H1 (cell line): ENCODE results near the gene ISM1. TPM values are rescaled to one million over a fixed set of nuclear protein-coding genes. Genes with fewer than 3 reads are reported as not detected.

Source experiments
- CTCF ChIA-PET: fragments of 300-600 bp; sonication (Branson Sonifier 250); formaldehyde crosslinking; loops from one replicate; lab custom pipeline; 2021; ENCODE audit not compliant: partially characterized antibody; lab: Charles Lee
- POLR2A ChIA-PET: fragments of 300-600 bp; sonication (Branson Sonifier 250); formaldehyde crosslinking; loops from one replicate; lab custom pipeline; 2021; ENCODE audit warnings: inconsistent platforms; ENCODE audit not compliant: partially characterized antibody; lab: Charles Lee
- DNase-seq, 2 experiments: peaks; one replicate each; pipeline versions ENCODE4 v3.0.0 to v3.0.0-alpha.2; 2010 to 2022; ENCODE audit warnings: low spot score in 2 of 2, low read depth in 1 of 2, mixed read lengths in 1 of 2
- FAIRE-seq: peaks from 2 replicates; lab custom pipeline; 2011; peaks lifted over from hg19 to GRCh38; lab: Jason Lieb, UNC
- H2AFZ ChIP-seq: 2 replicates; pipeline ENCODE4 v1.8.1; 2012; ENCODE audit warnings: low read length, inconsistent platforms
- H2AK5ac ChIP-seq: 2 replicates; pipeline ENCODE4 v1.6.1; 2013; ENCODE audit warnings: low read depth, low read length
- H2BK120ac ChIP-seq: replicated peaks from 2 replicates; pipeline ENCODE3; 2013; ENCODE audit warnings: low read depth, low read length, inconsistent platforms
- H2BK12ac ChIP-seq: 2 replicates; pipeline ENCODE4 v1.6.1; 2013; ENCODE audit warnings: low read depth, low read length
- H2BK15ac ChIP-seq: 2 replicates; pipeline ENCODE4 v1.6.1; 2013; ENCODE audit warnings: low read length
- H2BK20ac ChIP-seq: 2 replicates; pipeline ENCODE4 v1.6.1; 2013; ENCODE audit warnings: low read length
- H2BK5ac ChIP-seq: 2 replicates; pipeline ENCODE4 v1.6.1; 2013; ENCODE audit warnings: low read depth, low read length
- H3K14ac ChIP-seq: 2 replicates; pipeline ENCODE4 v1.6.1; 2013; ENCODE audit warnings: inconsistent platforms; ENCODE audit not compliant: insufficient read length
- H3K18ac ChIP-seq: 2 replicates; pipeline ENCODE4 v1.6.1; 2013; ENCODE audit warnings: low read length; ENCODE audit errors: extremely low read depth
- H3K23ac ChIP-seq: 2 replicates; pipeline ENCODE4 v1.6.1; 2013; ENCODE audit warnings: inconsistent platforms; ENCODE audit not compliant: insufficient read length
- H3K23me2 ChIP-seq: 2 replicates; pipeline ENCODE4 v1.6.1; 2013; ENCODE audit warnings: low read depth, low read length
- H3K27ac ChIP-seq: 2 replicates; pipeline ENCODE4 v1.6.1; 2011; ENCODE audit warnings: low read depth, low read length, inconsistent platforms
- H3K27me3 ChIP-seq, 4 experiments: replicated peaks in 1 of 4; 1 replicate in 1 of 4; 2 replicates in 3 of 4; pipeline versions ENCODE4 v1.6.1 to v1.8.1; 2011 to 2013; ENCODE audit warnings: low read length in 3 of 4, mild to moderate bottlenecking in 3 of 4, inconsistent platforms in 2 of 4, mixed read lengths in 2 of 4, moderate library complexity in 1 of 4; ENCODE audit not compliant: control insufficient read depth in 3 of 4, insufficient read depth in 3 of 4; ENCODE audit errors: extremely low read depth in 1 of 4
- H3K36me3 ChIP-seq, 4 experiments: 2 replicates each; pipeline versions ENCODE4 v1.6.1 to v1.8.1; 2011 to 2013; ENCODE audit warnings: mild to moderate bottlenecking in 4 of 4, low read length in 3 of 4, moderate library complexity in 2 of 4, control low read depth in 1 of 4, inconsistent platforms in 1 of 4; ENCODE audit not compliant: insufficient read depth in 4 of 4, control insufficient read depth in 2 of 4
- H3K4ac ChIP-seq: replicated peaks from 2 replicates; pipeline ENCODE3; 2013; ENCODE audit warnings: low read length, low read depth, mixed read lengths, inconsistent platforms; ENCODE audit not compliant: insufficient read length
- H3K4me1 ChIP-seq, 4 experiments: replicated peaks in 1 of 4; 1 replicate in 1 of 4; 2 replicates in 3 of 4; pipeline versions ENCODE4 v1.6.1 to v1.8.1; 2011 to 2013; ENCODE audit warnings: low read length in 3 of 4, inconsistent platforms in 2 of 4, mixed read lengths in 1 of 4; ENCODE audit not compliant: insufficient read depth in 4 of 4, control insufficient read depth in 3 of 4
- H3K4me2 ChIP-seq, 2 experiments: 2 replicates each; pipeline versions ENCODE4 v1.6.1 to v1.8.1; 2011 to 2013; ENCODE audit warnings: low read depth in 2 of 2, low read length in 2 of 2, control low read depth in 1 of 2, inconsistent platforms in 1 of 2, mild to moderate bottlenecking in 1 of 2; ENCODE audit not compliant: insufficient read depth in 1 of 2
- H3K4me3 ChIP-seq, 4 experiments: fragments of 200-600, 300-600 bp in 1 of 4; sonication (generic), shearing (Covaris generic), sonication (Bioruptor Twin) in 1 of 4; 2 replicates each; pipeline versions ENCODE4 v1.5.1 to v1.8.1; 2011 to 2016; ENCODE audit warnings: low read length in 4 of 4, low read depth in 3 of 4, control low read depth in 2 of 4, inconsistent platforms in 2 of 4, mild to moderate bottlenecking in 2 of 4, mixed read lengths in 1 of 4, moderate library complexity in 1 of 4; ENCODE audit not compliant: insufficient read depth in 2 of 4; ENCODE audit errors: extremely low read depth in 1 of 4
- H3K56ac ChIP-seq: replicated peaks from 2 replicates; pipeline ENCODE3; 2013; ENCODE audit warnings: low read depth, mild to moderate bottlenecking, mixed read lengths, low read length, inconsistent platforms; ENCODE audit not compliant: insufficient read length
- H3K79me1 ChIP-seq: 2 replicates; pipeline ENCODE4 v1.6.1; 2013; ENCODE audit warnings: low read depth, low read length, control low read depth
- H3K79me2 ChIP-seq, 2 experiments: 2 replicates each; pipeline versions ENCODE4 v1.6.1 to v1.8.1; 2012 to 2013; ENCODE audit warnings: low read length in 2 of 2, mild to moderate bottlenecking in 2 of 2, inconsistent platforms in 1 of 2; ENCODE audit not compliant: insufficient read depth in 2 of 2, control insufficient read depth in 1 of 2
- H3K9ac ChIP-seq, 4 experiments: replicated peaks in 1 of 4; 1 replicate in 1 of 4; 2 replicates in 3 of 4; pipeline versions ENCODE4 v1.6.1 to v1.8.1; 2011 to 2013; ENCODE audit warnings: low read depth in 3 of 4, low read length in 3 of 4, control low read depth in 2 of 4, mild to moderate bottlenecking in 2 of 4, moderate library complexity in 2 of 4, inconsistent platforms in 1 of 4; ENCODE audit errors: extremely low read depth in 1 of 4
- H3K9me3 ChIP-seq, 2 experiments: 2 replicates each; pipeline versions ENCODE4 v1.6.1 to v1.8.1; 2012 to 2013; ENCODE audit warnings: mild to moderate bottlenecking in 2 of 2, moderate library complexity in 2 of 2, control low read depth in 1 of 2, inconsistent platforms in 1 of 2, low read depth in 1 of 2, low read length in 1 of 2, mixed read lengths in 1 of 2; ENCODE audit not compliant: insufficient read depth in 2 of 2
- H4K20me1 ChIP-seq, 2 experiments: replicated peaks in 1 of 2; 2 replicates each; pipeline versions ENCODE3 to v1.8.1; 2011 to 2013; ENCODE audit warnings: inconsistent platforms in 2 of 2, low read length in 2 of 2, mild to moderate bottlenecking in 1 of 2; ENCODE audit not compliant: insufficient read depth in 2 of 2, control insufficient read depth in 1 of 2
- H4K5ac ChIP-seq: 2 replicates; pipeline ENCODE4 v1.6.1; 2013; ENCODE audit warnings: low read length, low read depth, mixed read lengths, inconsistent platforms; ENCODE audit not compliant: insufficient read length
- H4K8ac ChIP-seq: 2 replicates; pipeline ENCODE4 v1.8.0; 2013; ENCODE audit warnings: mild to moderate bottlenecking, moderate library complexity, low read length, inconsistent platforms; ENCODE audit not compliant: insufficient read depth; ENCODE audit errors: extremely low read depth
- H4K91ac ChIP-seq: replicated peaks from 2 replicates; pipeline ENCODE3; 2013; ENCODE audit warnings: low read length, mixed read lengths, inconsistent platforms; ENCODE audit not compliant: insufficient read length
- ASH2L ChIP-seq: fragments of 200-600, 300-600 bp; sonication (generic); IDR thresholded peaks from one replicate; pipeline ENCODE4 v1.7.1; 2017; ENCODE audit warnings: low read length
- JUND ChIP-seq: IDR thresholded peaks from 2 replicates; pipeline ENCODE4 v1.6.1; 2011; ENCODE audit warnings: mild to moderate bottlenecking, improper control_type of control experiment, low read length
- KDM5A ChIP-seq: fragments of 200-600 bp; IDR thresholded peaks from 2 replicates; pipeline ENCODE4 v1.7.1; 2012; ENCODE audit warnings: mild to moderate bottlenecking, low read length, inconsistent platforms, mixed read lengths
- PHF8 ChIP-seq: fragments of 200-600 bp; sonication (generic); conservative IDR thresholded peaks from 2 replicates; pipeline ENCODE4 v1.7.1; 2012; ENCODE audit warnings: low read depth, mild to moderate bottlenecking, inconsistent platforms, low read length, moderate library complexity
- RNF2 ChIP-seq: fragments of 200-900, 300-1000 bp; sonication (generic); IDR thresholded peaks from 2 replicates; pipeline ENCODE4 v1.7.1; 2016; ENCODE audit warnings: borderline replicate concordance, low read depth, mild to moderate bottlenecking, antibody characterized with exemption, low read length; ENCODE audit not compliant: poor library complexity, severe bottlenecking; ENCODE audit errors: missing control alignments
- SAP30 ChIP-seq: fragments of 300-600 bp; sonication (generic); IDR thresholded peaks from 2 replicates; pipeline ENCODE4 v1.7.1; 2012; ENCODE audit warnings: low read length, moderate library complexity, mild to moderate bottlenecking, inconsistent platforms; ENCODE audit not compliant: insufficient read depth, insufficient replicate concordance
- SIX5 ChIP-seq: IDR thresholded peaks from 2 replicates; pipeline ENCODE4 v1.6.1; 2011; ENCODE audit warnings: mild to moderate bottlenecking, low read depth, low read length
- SP2 ChIP-seq: IDR thresholded peaks from 2 replicates; pipeline ENCODE4 v1.6.1; 2012; ENCODE audit warnings: mild to moderate bottlenecking, low read length, inconsistent platforms
- SP4 ChIP-seq: IDR thresholded peaks from 2 replicates; pipeline ENCODE4 v1.6.1; 2012; ENCODE audit warnings: low read length, inconsistent platforms
- SUZ12 ChIP-seq: fragments of 200-600 bp; sonication (generic); IDR thresholded peaks from 2 replicates; pipeline ENCODE4 v1.6.1; 2012; ENCODE audit warnings: mild to moderate bottlenecking, inconsistent platforms, low read length, moderate library complexity, mixed read lengths
- WGBS, 2 experiments: shearing (Covaris generic) in 1 of 2; methylation state at CpG; one replicate each; pipeline versions ENCODE4 v1.1.6 to v1.1.7; 2013 to 2015; ENCODE audit warnings: low lambda C conversion rate in 2 of 2, mixed read lengths in 2 of 2, inconsistent platforms in 1 of 2, low coverage in 1 of 2, missing lambda C conversion rate in 1 of 2; ENCODE audit not compliant: insufficient replicate concordance in 2 of 2, insufficient coverage in 1 of 2, insufficient read length in 1 of 2; ENCODE audit errors: extremely low coverage in 1 of 2, missing lambda C conversion rate in 1 of 2; 5-methylcytosine and 5-hydroxymethylcytosine counted together
- polyA plus RNA-seq, 7 experiments: library from polyadenylated mRNA; depleted of rRNA in 3 of 7; stranded (reverse) in 5 of 7; unstranded in 2 of 7; fragments of >200 nt in 5 of 7; fragments of 200-250 nt in 2 of 7; gene quantifications; 1 replicate in 5 of 7; 2 replicates in 1 of 7; 4 replicates in 1 of 7; pipeline versions ENCODE4 v1.2.1 to v1.2.3, GENCODE V29; 2011 to 2013; ENCODE audit warnings: missing spikeins in 2 of 7, mixed read lengths in 2 of 7
- total RNA-seq: library from RNA; stranded (reverse); fragmentation: NEBNext Ultra II Directional; extraction: Animal tissue kit (Norgen Biotek cat#: 25700); gene quantifications from 2 replicates; pipeline ENCODE4 v1.2.1, GENCODE V29; 2021

The ISM1 gene
- total and polyA plus RNA-seq, 2 of the 8 experiments (the other 6 are each of a cell fraction or from before 2014, with no cell fraction given), result 0.62 to 0.97 TPM

GRCh38 chr20:13325796-13326340 lies 104.8 kb downstream of the ISM1 start:
- ChIA-PET POLR2A (no interaction called here), CTCF (interaction anchor here (0.8 to 0.9 kb wide), 2 partner anchors 132 to 220 kb away, joined by 3 read pairs; no protein-coding TSS in a partner anchor)
- Histone ChIP-seq H3K23me2 (no peaks in the 10 kb centered on the region), H3K18ac (no peak overlapping the region), H3K4ac (no peak overlapping the region), H2BK12ac (no peak overlapping the region), H3K23ac (no peak overlapping the region), H4K91ac (no peak overlapping the region), H2AFZ (no peak overlapping the region), H2BK5ac (no peak overlapping the region), H4K20me1 (no peaks in the 10 kb centered on the region), H2BK15ac (no peak overlapping the region), H2BK20ac (no peak overlapping the region), H3K56ac (no peak overlapping the region), H3K27me3 (peaks cover 0 to 1% (median 0%) of the 10 kb centered on the region in 4 experiments; a peak in 1 of 7 replicates), H2BK120ac (no peak overlapping the region), H3K4me1 (peaks cover 0 to 5% (median 0%) of the 10 kb centered on the region in 4 experiments; a peak in 1 of 7 replicates), H3K79me1 (no peaks in the 10 kb centered on the region), H3K4me3 (no peak overlapping the region), H3K9ac (no peak overlapping the region), H3K79me2 (no peaks in the 10 kb centered on the region), H3K27ac (no peak overlapping the region), H3K36me3 (no peaks in the 10 kb centered on the region), H3K14ac (no peak overlapping the region), H3K4me2 (no peak overlapping the region), H4K8ac (no peak overlapping the region), H4K5ac (no peak overlapping the region), H3K9me3 (0 out of 4 replicates have a peak, but pooled peaks cover 0 to 2% of the 10 kb centered on the region in 2 experiments), H2AK5ac (no peak overlapping the region)
- DNase-seq (no peak), FAIRE-seq (no peak)
- 88% methylated on average over 5 of the region's 5 CpGs; no CpG with 5 or more reads in 1 of the 2 experiments for WGBS, 2 experiments
- TF ChIP-seq SP2 (no peak), SUZ12 (no peak), PHF8 (no peak), KDM5A (no peak), ASH2L (no peak), JUND (no peak), SP4 (no peak), RNF2 (no peak), SAP30 (no peak), SIX5 (no peak)
